Measurements from ENCODE around the gene NCAPD2.

The NCAPD2 gene

GRCh38 chr12:6530576-6531260 is 36.8 kb downstream of the NCAPD2 start:
- no peak overlapping the region for H3K4me3 ChIP-seq (ENCODE audit: control insufficient read depth, low read depth, low read length)
- no peak for TF ChIP-seq CTCF (conservative IDR thresholded peaks at IDR 0.05; ENCODE audit: control insufficient read depth, insufficient read depth, low read depth, low read length)
- no peak for DNase-seq (ENCODE audit: low read depth)

- peak overlapping the region; percentile 96 for H3K4me3 ChIP-seq (ENCODE audit: control insufficient read depth, low read depth, low read length)
- no peak for TF ChIP-seq CTCF (conservative IDR thresholded peaks at IDR 0.05; ENCODE audit: control insufficient read depth, insufficient read depth, low read depth, low read length)
Measured at GRCh38 chr12:6532051-6532926, 38.4 kb downstream of the NCAPD2 start.

GRCh38 chr12:6532927-6533652 is 39.2 kb downstream of the NCAPD2 start:
- DNase-seq (ENCODE audit: low read depth), result peak; percentile 53
- H3K4me3 ChIP-seq (ENCODE audit: control insufficient read depth, low read depth, low read length), result peak overlapping the region; percentile 96
- no peak for TF ChIP-seq CTCF (conservative IDR thresholded peaks at IDR 0.05; ENCODE audit: control insufficient read depth, insufficient read depth, low read depth, low read length)

More at GRCh38 chr12:6532051-6532926, 38.4 kb downstream of the NCAPD2 start:
- peak; percentile 99 for DNase-seq (ENCODE audit: low read depth)

- TF ChIP-seq CTCF (conservative IDR thresholded peaks at IDR 0.05; ENCODE audit: control insufficient read depth, insufficient read depth, low read depth, low read length), result no peak
- DNase-seq (ENCODE audit: low read depth), result no peak
- H3K4me3 ChIP-seq (ENCODE audit: control insufficient read depth, low read depth, low read length), result peak overlapping the region; percentile 96
Measured at GRCh38 chr12:6533653-6533922, 39.7 kb downstream of the NCAPD2 start.

GRCh38 chr12:6533923-6534694 is 40.2 kb downstream of the NCAPD2 start, which contains the start of gene GAPDH:
Gene GAPDH (plus strand): TSS chr12:6534517. CDS start chr12:6534833, 316 bp downstream.
- H3K4me3 ChIP-seq (ENCODE audit: control insufficient read depth, low read depth, low read length), result peak within 1 kb of the TSS; percentile 96
- no peak for TF ChIP-seq CTCF (conservative IDR thresholded peaks at IDR 0.05; ENCODE audit: control insufficient read depth, insufficient read depth, low read depth, low read length)
- peak; percentile 95 for DNase-seq (ENCODE audit: low read depth)

- no peak for TF ChIP-seq CTCF (conservative IDR thresholded peaks at IDR 0.05; ENCODE audit: control insufficient read depth, insufficient read depth, low read depth, low read length)
- DNase-seq (ENCODE audit: low read depth), result no peak
- H3K4me3 ChIP-seq (ENCODE audit: control insufficient read depth, low read depth, low read length), result peak overlapping the region; percentile 96
Measured at GRCh38 chr12:6534695-6534944, 40.7 kb downstream of the NCAPD2 start.
